Endothelial cell of umbilical vein (primary cell): ENCODE measurements around the gene PFKFB3. TPM values are rescaled to one million over a fixed set of nuclear protein-coding genes. Genes with fewer than 3 reads are reported as not detected.

Experiments used
- BruUV-seq: library from RNA; stranded (reverse); fragments of 400-500 nt; replicated peaks from 2 replicates; lab custom pipeline; 2021; lab: Mats Ljungman, UMichigan
- CTCF ChIA-PET: fragments of 300-600, 350-600 bp; sonication (Branson Sonifier 250); formaldehyde crosslinking; loops from one replicate; lab custom pipeline; 2021; ENCODE audit warnings: antibody characterized with exemption, inconsistent platforms; lab: Charles Lee
- POLR2A ChIA-PET: fragments of 300-600, 350-600 bp; sonication (Branson Sonifier 250); formaldehyde crosslinking; loops from one replicate; lab custom pipeline; 2021; ENCODE audit warnings: antibody characterized with exemption, inconsistent platforms; lab: Charles Lee
- DNase-seq: peaks from one replicate; pipeline ENCODE4 v3.0.0-alpha.2; 2011; ENCODE audit warnings: low read depth, low spot score
- FAIRE-seq: peaks from 2 replicates; lab custom pipeline; 2011; peaks lifted over from hg19 to GRCh38; lab: Jason Lieb, UNC
- H2AFZ ChIP-seq: 2 replicates; pipeline ENCODE4 v1.6.0; 2012; ENCODE audit warnings: low read depth, low read length, control low read depth, inconsistent platforms
- H3K27ac ChIP-seq: 2 replicates; pipeline ENCODE4 v1.5.1; 2011; ENCODE audit warnings: low read depth, mild to moderate bottlenecking, control low read depth, low read length, moderate library complexity; ENCODE audit not compliant: insufficient read depth
- H3K27me3 ChIP-seq, 2 experiments: 2 replicates each; pipeline versions ENCODE4 v1.6.0 to v1.6.1; 2011; ENCODE audit warnings: low read length in 2 of 2, mixed read lengths in 1 of 2; ENCODE audit not compliant: control insufficient read depth in 2 of 2, insufficient read depth in 2 of 2
- H3K36me3 ChIP-seq, 2 experiments: 2 replicates in 1 of 2; 3 replicates in 1 of 2; pipeline ENCODE4 v1.5.1; 2011; ENCODE audit warnings: low read length in 2 of 2, mild to moderate bottlenecking in 1 of 2, moderate library complexity in 1 of 2; ENCODE audit not compliant: control insufficient read depth in 2 of 2, insufficient read depth in 2 of 2; ENCODE audit errors: extremely low read depth in 1 of 2
- H3K4me1 ChIP-seq: 3 replicates; pipeline ENCODE4 v1.5.1; 2011; ENCODE audit warnings: mild to moderate bottlenecking, low read length; ENCODE audit not compliant: control insufficient read depth, insufficient read depth; ENCODE audit errors: extremely low read depth
- H3K4me2 ChIP-seq: 2 replicates; pipeline ENCODE4 v1.6.1; 2011; ENCODE audit warnings: low read length, control low read depth, mixed read lengths; ENCODE audit not compliant: insufficient read depth
- H3K4me3 ChIP-seq, 3 experiments: fragments of 200-600 bp in 1 of 3; sonication (generic), shearing (Covaris generic) in 1 of 3; replicated peaks in 1 of 3; 2 replicates each; pipeline ENCODE4 v1.5.1; 2011 to 2016; ENCODE audit warnings: control low read depth in 3 of 3, low read length in 3 of 3, mild to moderate bottlenecking in 2 of 3, inconsistent platforms in 1 of 3, low read depth in 1 of 3, moderate library complexity in 1 of 3; ENCODE audit not compliant: insufficient read depth in 1 of 3
- H3K79me2 ChIP-seq: 2 replicates; pipeline ENCODE4 v1.6.0; 2012; ENCODE audit warnings: low read length, inconsistent platforms; ENCODE audit not compliant: control insufficient read depth, insufficient read depth
- H3K9ac ChIP-seq: replicated peaks from 2 replicates; pipeline ENCODE3; 2011; ENCODE audit warnings: low read length, control low read depth; ENCODE audit not compliant: insufficient read depth; ENCODE audit errors: extremely low read depth
- H3K9me1 ChIP-seq: replicated peaks from 3 replicates; pipeline ENCODE4 v1.6.0; 2011; ENCODE audit warnings: mild to moderate bottlenecking, low read length; ENCODE audit not compliant: control insufficient read depth, insufficient read depth; ENCODE audit errors: extremely low read depth
- H3K9me3 ChIP-seq: replicated peaks from 2 replicates; pipeline ENCODE4 v1.5.1; 2012; ENCODE audit warnings: low read length, inconsistent platforms; ENCODE audit not compliant: control insufficient read depth, insufficient read depth
- H4K20me1 ChIP-seq: replicated peaks from 2 replicates; pipeline ENCODE3; 2011; ENCODE audit warnings: mild to moderate bottlenecking, low read length; ENCODE audit not compliant: control insufficient read depth, insufficient read depth; ENCODE audit errors: extremely low read depth
- EZH2 ChIP-seq: IDR thresholded peaks from 2 replicates; pipeline ENCODE4 v1.6.1; 2012; ENCODE audit warnings: borderline replicate concordance, low read depth, mild to moderate bottlenecking, moderate library complexity, low read length, inconsistent platforms; ENCODE audit not compliant: severe bottlenecking
- GATA2 ChIP-seq: IDR thresholded peaks from 2 replicates; pipeline ENCODE4 v1.7.0; 2011; ENCODE audit warnings: low read depth, mild to moderate bottlenecking, moderate library complexity, mixed read lengths, low read length; ENCODE audit not compliant: insufficient read length, insufficient read depth
- POLR2AphosphoS5 ChIP-seq: IDR thresholded peaks from 2 replicates; pipeline ENCODE4 v1.6.1; 2012; ENCODE audit warnings: low read depth, mild to moderate bottlenecking, control low read depth, low read length, moderate library complexity; ENCODE audit not compliant: insufficient read depth
- dilution Hi-C: fragments of 300-500 bp; cut with MboI; formaldehyde crosslinking; loops from one replicate; pipeline ENCODE4 v1.15.0; 2019; ENCODE audit warnings: low sequenced_read_pairs; ENCODE audit not compliant: extremely low pct_ligation_motif_present
- intact Hi-C: fragments of 100-400 bp; cut with micrococcal nuclease; formaldehyde crosslinking; loops from one replicate; pipeline ENCODE4 v1.10.0; 2022
- polyA plus RNA-seq, 4 experiments: library from polyadenylated mRNA; depleted of rRNA in 3 of 4; stranded (reverse) in 3 of 4; unstranded in 1 of 4; fragments of >200 nt; gene quantifications; 2 replicates each; pipeline versions ENCODE4 v1.2.1 to v1.2.3, GENCODE V29; 2011 to 2012; ENCODE audit warnings: missing spikeins in 1 of 4
- total RNA-seq: library from RNA; stranded (reverse); gene quantifications from 2 replicates; pipeline ENCODE4 v1.2.3, GENCODE V29; 2021

PFKFB3 gene
- total and polyA plus RNA-seq, 2 donors (not counting 3 experiments of a cell fraction or from before 2014, with no cell fraction given), result 15.8 to 33.7 TPM

DNA sequence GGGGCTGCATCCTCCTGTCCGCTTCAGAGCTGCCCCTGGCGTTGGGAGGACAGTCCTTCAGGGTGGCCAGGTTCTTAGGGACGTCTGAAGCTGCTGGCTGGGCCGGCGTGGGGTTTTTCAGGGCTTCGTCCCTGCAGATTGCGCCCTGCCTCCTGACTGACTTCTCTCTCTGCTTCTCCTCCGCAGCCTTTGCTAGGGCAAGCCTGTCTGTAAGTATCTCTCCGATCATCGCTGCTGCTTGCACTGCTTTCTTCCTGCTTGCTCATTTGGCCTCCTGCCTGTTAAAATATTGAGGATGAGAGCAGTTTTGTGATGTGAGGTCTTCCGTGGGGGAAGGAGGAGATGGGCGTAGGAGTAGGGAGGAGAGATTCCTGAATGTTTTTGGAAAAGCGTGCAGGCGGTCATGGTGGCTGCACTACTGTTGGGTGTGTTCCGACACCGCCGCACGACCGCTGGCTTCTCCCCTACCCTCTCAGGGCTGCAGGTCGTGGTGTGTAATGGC, 25.3 kb downstream of the PFKFB3 start:
- H3K4me3 ChIP-seq, result no peak overlapping the region
- TF ChIP-seq EZH2 (no peak), GATA2 (peak; percentile 55)
- H2AFZ ChIP-seq, result no peak overlapping the region
- DNase-seq, result peak; percentile 53
- no peaks in the 10 kb centered on the region for H3K79me2 ChIP-seq
- H3K9ac ChIP-seq, result no peak overlapping the region
- intact Hi-C loops, result no loop called here
- H3K9me1 ChIP-seq, result no peaks in the 10 kb centered on the region
- H3K4me1 ChIP-seq, result peaks cover 14% of the 10 kb centered on the region
- H4K20me1 ChIP-seq, result no peaks in the 10 kb centered on the region
- H3K4me2 ChIP-seq, result no peak overlapping the region
- CTCF ChIA-PET, result interaction anchor here (1.5 to 2.4 kb wide), 2 partner anchors 26 to 173 kb away, joined by 7 to 18 read pairs; partner anchors contain the start of gene PFKFB3
- BruUV-seq, result no TSS peak
- H3K27me3 ChIP-seq, result no peaks in the 10 kb centered on the region
- peak; percentile 79 for FAIRE-seq
- H3K27ac ChIP-seq, result no peak overlapping the region
- peaks cover 5 to 45% of the 10 kb centered on the region in 2 experiments for H3K36me3 ChIP-seq
- dilution Hi-C loops, result no loop called here
- H3K9me3 ChIP-seq, result no peaks in the 10 kb centered on the region
- POLR2A ChIA-PET, result no interaction called here

DNA sequence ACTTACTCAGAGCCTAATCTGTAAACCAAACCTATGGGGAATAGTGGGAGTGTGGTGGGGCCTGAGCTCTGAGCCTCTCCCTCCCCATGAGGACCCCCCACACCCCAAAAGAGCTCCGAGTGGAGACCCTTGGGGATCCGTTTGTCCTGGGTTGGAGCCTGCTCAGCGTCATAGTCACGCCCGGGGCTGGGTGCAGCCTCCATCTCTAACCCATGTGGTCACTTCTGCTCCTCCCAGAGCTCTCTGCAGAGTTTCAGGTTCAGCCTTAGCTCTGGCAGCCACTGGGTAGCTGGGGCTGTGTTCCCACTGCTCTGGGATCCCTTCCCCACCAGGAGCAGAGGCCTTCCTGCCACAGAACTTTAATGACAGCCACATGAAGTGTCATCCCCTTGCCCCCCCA, 25.9 kb downstream of the PFKFB3 start:
- no peak overlapping the region for H3K9ac ChIP-seq
- dilution Hi-C loops (no loop called here), intact Hi-C loops (no loop called here)
- DNase-seq, result no peak
- no peaks in the 10 kb centered on the region for H3K9me1 ChIP-seq
- H3K27me3 ChIP-seq, result no peaks in the 10 kb centered on the region
- H3K36me3 ChIP-seq, result peaks cover 7 to 44% of the 10 kb centered on the region in 2 experiments
- H3K4me2 ChIP-seq, result no peak overlapping the region
- CTCF ChIA-PET, result interaction anchor here (1.5 to 2.4 kb wide), 2 partner anchors 26 to 173 kb away, joined by 7 to 18 read pairs; partner anchors contain the start of gene PFKFB3
- H3K4me3 ChIP-seq, result no peak overlapping the region
- H3K27ac ChIP-seq, result no peak overlapping the region
- POLR2A ChIA-PET, result no interaction called here
- no TSS peak for BruUV-seq
- TF ChIP-seq GATA2, result no peak
- no peak for TF ChIP-seq POLR2AphosphoS5
- H2AFZ ChIP-seq, result no peak overlapping the region
- no peaks in the 10 kb centered on the region for H4K20me1 ChIP-seq
- no peak for FAIRE-seq
- H3K9me3 ChIP-seq, result no peaks in the 10 kb centered on the region
- no peaks in the 10 kb centered on the region for H3K79me2 ChIP-seq
- peaks cover 14% of the 10 kb centered on the region for H3K4me1 ChIP-seq
